HepG2 (cell line): Measurements from ENCODE around the gene MUC4. TPM values are rescaled to one million over a fixed set of nuclear protein-coding genes. Genes with fewer than 3 reads are reported as not detected.
"Not testable (repeated sequence)": the region's sequence is repeated elsewhere in the genome, so short reads cannot be mapped to it uniquely, and the experiment has no call there.

ENCODE experiments used
- ATAC-seq: fragments of 200-7000 bp; cut with Tn5 transposase; 3 replicates; pipeline ENCODE4 v1.9.1; 2020; ENCODE audit warnings: mild to moderate bottlenecking, moderate library complexity
- BruUV-seq: library from RNA; stranded (reverse); fragments of 400-500 nt; replicated peaks from 2 replicates; lab custom pipeline; 2021; lab: Mats Ljungman, UMichigan
- CTCF ChIA-PET: fragments of 300-600 bp; formaldehyde crosslinking; extraction: SDS; loops from one replicate; lab custom pipeline; 2021; ENCODE audit warnings: low total read pairs, inconsistent platforms, low intra/inter-chr PET ratio; lab: Yijun Ruan, JAX
- POLR2A ChIA-PET: fragments of 350-600 bp; sonication (Branson Sonifier 250); formaldehyde crosslinking; loops from one replicate; lab custom pipeline; 2020; ENCODE audit warnings: antibody characterized with exemption, inconsistent platforms; lab: Yijun Ruan, JAX
- DNase-seq: peaks from one replicate; pipeline ENCODE4 v3.0.0-alpha.2; 2015; ENCODE audit warnings: low spot score
- FAIRE-seq: peaks from 3 replicates; lab custom pipeline; 2011; peaks lifted over from hg19 to GRCh38; lab: Jason Lieb, UNC
- H2AFZ ChIP-seq: one replicate; pipeline ENCODE4 v1.6.1; 2011; ENCODE audit warnings: low read length, inconsistent platforms
- H3K27ac ChIP-seq: fragments of 300-600 bp; 3 replicates; pipeline ENCODE4 v1.8.0; 2011; ENCODE audit warnings: mixed run types, mild to moderate bottlenecking, mixed read lengths, low read length, inconsistent platforms; ENCODE audit not compliant: insufficient read depth; ENCODE audit errors: extremely low read length
- H3K27me3 ChIP-seq, 2 experiments: fragments of 200-600 bp in 1 of 2; 2 replicates in 1 of 2; 3 replicates in 1 of 2; pipeline versions ENCODE4 v1.6.0 to v1.8.0; 2011; ENCODE audit warnings: low read length in 2 of 2, mild to moderate bottlenecking in 2 of 2, moderate library complexity in 2 of 2, inconsistent platforms in 1 of 2; ENCODE audit not compliant: insufficient read depth in 2 of 2, control insufficient read depth in 1 of 2
- H3K36me3 ChIP-seq, 2 experiments: fragments of 200-600 bp in 1 of 2; replicated peaks in 1 of 2; 2 replicates in 1 of 2; 3 replicates in 1 of 2; pipeline versions ENCODE4 v1.5.1 to v1.8.0; 2011; ENCODE audit warnings: low read length in 2 of 2, inconsistent platforms in 1 of 2; ENCODE audit not compliant: insufficient read depth in 2 of 2, control insufficient read depth in 1 of 2
- H3K4me1 ChIP-seq: 2 replicates; pipeline ENCODE4 v1.5.1; 2012; ENCODE audit warnings: low read length, inconsistent platforms; ENCODE audit not compliant: insufficient read depth
- H3K4me2 ChIP-seq: 2 replicates; pipeline ENCODE4 v1.6.0; 2011; ENCODE audit warnings: low read depth, low read length, inconsistent platforms
- H3K4me3 ChIP-seq, 3 experiments: fragments of 200-600 bp in 1 of 3; sonication (generic), shearing (Covaris generic) in 1 of 3; replicated peaks in 1 of 3; 2 replicates each; pipeline ENCODE4 v1.5.1; 2011 to 2016; ENCODE audit warnings: low read length in 3 of 3, inconsistent platforms in 2 of 3, low read depth in 2 of 3, mild to moderate bottlenecking in 2 of 3, control low read depth in 1 of 3, mixed read lengths in 1 of 3; ENCODE audit not compliant: insufficient read depth in 1 of 3
- H3K79me2 ChIP-seq: one replicate; pipeline ENCODE4 v1.6.1; 2011; ENCODE audit warnings: low read length, inconsistent platforms; ENCODE audit not compliant: insufficient read depth
- H3K9ac ChIP-seq: 2 replicates; pipeline ENCODE4 v1.6.0; 2011; ENCODE audit warnings: mild to moderate bottlenecking, low read depth, low read length, inconsistent platforms; ENCODE audit not compliant: insufficient read depth
- H3K9me3 ChIP-seq: 2 replicates; pipeline ENCODE4 v1.5.1; 2012; ENCODE audit warnings: mild to moderate bottlenecking, low read length
- H4K20me1 ChIP-seq: 2 replicates; pipeline ENCODE4 v1.6.0; 2011; ENCODE audit warnings: inconsistent platforms, mild to moderate bottlenecking, low read length, moderate library complexity; ENCODE audit not compliant: insufficient read depth
- ZFAT ChIP-seq: sonication (generic); formaldehyde crosslinking; conservative IDR thresholded peaks from 2 replicates; pipeline ENCODE4 v1.8.1; 2023; ENCODE audit warnings: missing genetic modification reagents, inconsistent platforms
- ZMYM2 ChIP-seq: sonication (generic); formaldehyde crosslinking; IDR thresholded peaks from 2 replicates; pipeline ENCODE4 v1.8.0; 2022; ENCODE audit warnings: mild to moderate bottlenecking, missing genetic modification reagents
- WGBS: methylation state at CpG from one replicate; pipeline ENCODE4 v1.1.6; 2017; ENCODE audit warnings: low lambda C conversion rate; 5-methylcytosine and 5-hydroxymethylcytosine counted together
- in situ Hi-C: cut with HindIII; loops from 2 replicates; pipeline ENCODE4 v1.10.0; 2017; ENCODE audit warnings: low pct_unique_long_range_greater_than_20kb; ENCODE audit not compliant: extremely low pct_ligation_motif_present
- intact Hi-C: fragments of 100-400 bp; cut with micrococcal nuclease; formaldehyde crosslinking; loops from one replicate; pipeline ENCODE4 v1.10.0; 2022; ENCODE audit not compliant: unreplicated experiment
- polyA plus RNA-seq, 8 experiments: library from polyadenylated mRNA; depleted of rRNA in 3 of 8; stranded (reverse) in 7 of 8; unstranded in 1 of 8; fragments of >200 nt; fragmentation: Illumina TruSeq in 4 of 8; extraction: Trizol in 4 of 8; gene quantifications; 2 replicates each; pipeline versions ENCODE4 v1.2.1 to v1.2.3, GENCODE V29; 2011 to 2016; ENCODE audit warnings: low read depth in 4 of 8, missing spikeins in 1 of 8, mixed read lengths in 1 of 8; ENCODE audit not compliant: insufficient read depth in 1 of 8
- total RNA-seq, 5 experiments: library from RNA; depleted of rRNA; stranded (reverse); fragments of >200 nt; fragmentation: Illumina TruSeq; extraction: Trizol; gene quantifications; 2 replicates each; pipeline ENCODE4 v1.2.3, GENCODE V29; 2016; ENCODE audit warnings: low read depth in 1 of 5
- TF ChIP-seq, protein P1 (sequence below): sonication (generic); formaldehyde crosslinking; IDR thresholded peaks from 2 replicates; pipeline ENCODE4 v1.4.0; 2020; ENCODE audit warnings: missing genetic modification reagents, low read depth, mild to moderate bottlenecking, borderline replicate concordance
- TF ChIP-seq, protein P2 (sequence below): sonication (generic); formaldehyde crosslinking; IDR thresholded peaks from 2 replicates; pipeline ENCODE4; 2020; ENCODE audit warnings: missing genetic modification reagents, mild to moderate bottlenecking, borderline replicate concordance

MUC4 gene
- total and polyA plus RNA-seq, 2 of the 13 experiments (the other 11 are each of a cell fraction or from before 2014, with no cell fraction given), result not detected

DNA sequence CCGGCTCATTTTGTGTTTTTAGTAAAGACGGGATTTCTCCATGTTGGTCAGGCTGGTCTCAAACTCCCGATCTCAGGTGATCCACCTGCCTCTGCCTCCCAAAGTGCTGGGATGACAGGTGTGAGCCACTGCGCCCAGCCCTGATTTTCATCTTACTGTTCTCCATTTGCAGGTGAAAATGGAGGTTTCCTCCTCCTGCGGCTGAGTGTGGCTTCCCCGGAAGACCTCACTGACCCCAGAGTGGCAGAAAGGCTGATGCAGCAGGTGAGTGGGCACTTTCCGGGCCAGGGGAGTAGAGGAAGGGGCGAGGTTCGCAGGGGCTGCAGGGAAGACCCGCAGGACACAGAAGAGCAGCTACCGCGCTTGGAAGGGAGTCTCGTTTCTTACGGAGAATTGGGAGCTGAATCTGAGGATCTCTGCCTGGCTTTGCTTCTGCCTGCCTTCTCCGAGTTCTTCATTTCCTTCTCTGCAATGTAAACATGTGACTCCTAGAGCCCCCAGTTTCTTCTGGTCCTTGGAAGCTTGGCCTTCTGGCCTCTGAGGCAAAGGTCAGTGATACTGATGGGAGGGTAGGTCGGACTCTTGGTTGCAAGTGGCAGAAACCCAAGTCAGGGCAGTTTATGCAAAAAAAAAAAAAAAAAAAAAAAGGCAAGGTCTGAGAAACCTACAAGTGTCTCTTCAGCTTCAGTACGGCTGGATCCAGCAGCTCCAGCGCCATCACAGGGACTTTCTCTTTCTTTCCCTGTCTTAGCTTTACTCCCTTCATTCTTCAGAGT is 82.1 kb downstream of the MUC4 start:
- no peak overlapping the region for H3K27ac ChIP-seq
- H3K4me3 ChIP-seq, result no peak overlapping the region
- TF ChIP-seq, protein P1, sequence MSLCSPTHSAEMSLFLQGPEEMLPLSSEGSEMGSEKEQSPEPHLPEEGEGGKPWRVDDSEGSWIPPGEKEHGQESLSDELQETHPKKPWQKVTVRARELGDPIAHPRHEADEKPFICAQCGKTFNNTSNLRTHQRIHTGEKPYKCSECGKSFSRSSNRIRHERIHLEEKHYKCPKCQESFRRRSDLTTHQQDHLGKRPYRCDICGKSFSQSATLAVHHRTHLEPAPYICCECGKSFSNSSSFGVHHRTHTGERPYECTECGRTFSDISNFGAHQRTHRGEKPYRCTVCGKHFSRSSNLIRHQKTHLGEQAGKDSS (CRISPR knock-in tag), result no peak
- TF ChIP-seq ZMYM2 (no peak), ZFAT (CRISPR knock-in tag) (no peak)
- TF ChIP-seq, protein P2, sequence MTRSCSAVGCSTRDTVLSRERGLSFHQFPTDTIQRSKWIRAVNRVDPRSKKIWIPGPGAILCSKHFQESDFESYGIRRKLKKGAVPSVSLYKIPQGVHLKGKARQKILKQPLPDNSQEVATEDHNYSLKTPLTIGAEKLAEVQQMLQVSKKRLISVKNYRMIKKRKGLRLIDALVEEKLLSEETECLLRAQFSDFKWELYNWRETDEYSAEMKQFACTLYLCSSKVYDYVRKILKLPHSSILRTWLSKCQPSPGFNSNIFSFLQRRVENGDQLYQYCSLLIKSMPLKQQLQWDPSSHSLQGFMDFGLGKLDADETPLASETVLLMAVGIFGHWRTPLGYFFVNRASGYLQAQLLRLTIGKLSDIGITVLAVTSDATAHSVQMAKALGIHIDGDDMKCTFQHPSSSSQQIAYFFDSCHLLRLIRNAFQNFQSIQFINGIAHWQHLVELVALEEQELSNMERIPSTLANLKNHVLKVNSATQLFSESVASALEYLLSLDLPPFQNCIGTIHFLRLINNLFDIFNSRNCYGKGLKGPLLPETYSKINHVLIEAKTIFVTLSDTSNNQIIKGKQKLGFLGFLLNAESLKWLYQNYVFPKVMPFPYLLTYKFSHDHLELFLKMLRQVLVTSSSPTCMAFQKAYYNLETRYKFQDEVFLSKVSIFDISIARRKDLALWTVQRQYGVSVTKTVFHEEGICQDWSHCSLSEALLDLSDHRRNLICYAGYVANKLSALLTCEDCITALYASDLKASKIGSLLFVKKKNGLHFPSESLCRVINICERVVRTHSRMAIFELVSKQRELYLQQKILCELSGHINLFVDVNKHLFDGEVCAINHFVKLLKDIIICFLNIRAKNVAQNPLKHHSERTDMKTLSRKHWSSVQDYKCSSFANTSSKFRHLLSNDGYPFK (CRISPR knock-in tag), result no peak
- ChIA-PET POLR2A (no interaction called here), CTCF (no interaction called here)
- H3K9me3 ChIP-seq, result no peaks in the 10 kb centered on the region
- no peaks in the 10 kb centered on the region; a peak in 1 of 5 replicates for H3K27me3 ChIP-seq
- H3K79me2 ChIP-seq, result no peaks in the 10 kb centered on the region
- no peak for ATAC-seq
- in situ Hi-C loops, result no loop called here
- FAIRE-seq, result no peak
- H2AFZ ChIP-seq, result no peak overlapping the region
- H3K4me1 ChIP-seq, result 0 out of 2 replicates have a peak, but pooled peaks cover 8% of the 10 kb centered on the region
- intact Hi-C loops, result no loop called here
- no peaks in the 10 kb centered on the region for H4K20me1 ChIP-seq
- H3K36me3 ChIP-seq, result no peaks in the 10 kb centered on the region
- H3K4me2 ChIP-seq, result no peak overlapping the region
- DNase-seq, result no peak
- no TSS peak for BruUV-seq
- H3K9ac ChIP-seq, result no peak overlapping the region
- WGBS, result 90% methylated on average over 18 of the region's 18 CpGs

DNA sequence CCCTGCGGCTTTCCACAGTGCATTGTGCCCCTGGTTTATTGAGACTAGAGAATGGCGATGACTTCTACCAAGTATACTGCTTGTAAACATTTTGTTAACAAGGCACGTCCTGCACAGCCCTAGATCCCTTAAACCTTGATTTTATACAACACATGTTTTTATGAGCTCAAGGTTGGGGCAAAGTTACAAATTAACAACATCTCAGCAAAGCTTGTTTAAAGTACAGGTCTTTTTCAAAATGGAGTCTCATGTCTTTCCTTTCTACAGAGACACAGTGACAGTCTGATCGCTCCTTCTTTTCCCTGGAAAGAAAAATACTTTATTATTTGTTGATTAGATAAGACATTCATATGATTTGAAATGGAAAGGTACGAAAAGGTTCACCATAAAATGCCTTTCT is 82.9 kb downstream of the MUC4 start:
- CTCF ChIA-PET, ATAC-seq, POLR2A ChIA-PET, H3K27me3 ChIP-seq, DNase-seq, H3K4me3 ChIP-seq, H3K4me1 ChIP-seq, FAIRE-seq, H3K79me2 ChIP-seq, BruUV-seq, H3K27ac ChIP-seq, H3K36me3 ChIP-seq, H3K9me3 ChIP-seq, H3K4me2 ChIP-seq, H3K9ac ChIP-seq, H2AFZ ChIP-seq, intact Hi-C loops, in situ Hi-C loops, H4K20me1 ChIP-seq: not testable (repeated sequence)
- 64% methylated on average over 5 of the region's 5 CpGs for WGBS
